Esophagus squamous epithelium (tissue), 5 donors: ENCODE measurements around the gene ZNF648. TPM values are rescaled to one million over a fixed set of nuclear protein-coding genes. Genes with fewer than 3 reads are reported as not detected.

ENCODE experiments used
- DNase-seq: peaks from one replicate; lab custom pipeline; 2025; lab: John Stamatoyannopoulos, UW
- H3K27ac ChIP-seq, 4 donors: fragments of 200-600 bp; sonication (generic); one replicate each; pipeline ENCODE4 v1.5.1; 2016 to 2019; ENCODE audit warnings: mild to moderate bottlenecking in 1 of 4
- H3K27me3 ChIP-seq, 4 donors: fragments of 200-600 bp; sonication (generic); 1 replicate in 3 of 4; 2 replicates in 1 of 4; pipeline versions ENCODE4 v1.5.1 to v1.6.0; 2017 to 2021; ENCODE audit warnings: antibody characterized with exemption in 1 of 4
- H3K36me3 ChIP-seq, 3 donors: fragments of 200-600 bp; sonication (generic); one replicate each; pipeline ENCODE4 v1.5.1; 2016 to 2019
- H3K4me1 ChIP-seq, 3 donors: fragments of 200-600 bp; sonication (generic); one replicate each; pipeline ENCODE4 v1.5.1; 2017 to 2019
- H3K4me3 ChIP-seq, 4 donors: fragments of 200-600 bp; sonication (generic); 1 replicate in 3 of 4; 2 replicates in 1 of 4; pipeline ENCODE4 v1.5.1; 2016 to 2019; ENCODE audit warnings: mild to moderate bottlenecking in 2 of 4, moderate library complexity in 1 of 4
- H3K9me3 ChIP-seq, 3 donors: fragments of 200-600 bp; sonication (generic); one replicate each; pipeline ENCODE4 v1.5.1; 2016 to 2019
- POLR2A ChIP-seq, 4 donors: fragments of 450-650 bp; IDR thresholded peaks; one replicate each; pipeline ENCODE4 v1.6.1; 2017; ENCODE audit warnings: antibody characterized with exemption in 4 of 4, mild to moderate bottlenecking in 4 of 4, moderate library complexity in 3 of 4
- WGBS, 2 donors: methylation state at CpG; one replicate each; pipeline ENCODE4 v1.1.5; 2018; 5-methylcytosine and 5-hydroxymethylcytosine counted together
- intact Hi-C: fragments of 100-400 bp; cut with DNase I; formaldehyde crosslinking; loops from one replicate; pipeline ENCODE4 v1.15.0; 2022
- total RNA-seq, 4 donors: library from RNA; depleted of rRNA; stranded (reverse); fragments of >200 nt; gene quantifications; one replicate each; pipeline ENCODE4 v1.1.0, GENCODE V29; 2016
- TF ChIP-seq, protein P1 (sequence below), 6 experiments: fragments of 450-650 bp in 4 of 6; fragments of 200-600 bp in 2 of 6; sonication (generic) in 2 of 6; IDR thresholded peaks; one replicate each; pipeline ENCODE4 v1.5.1; 2016 to 2019; ENCODE audit warnings: antibody characterized with exemption in 6 of 6, mild to moderate bottlenecking in 4 of 6, moderate library complexity in 4 of 6
- donor health status: DM: yes; HTN: yes; CAD: no.

The ZNF648 gene
- total RNA-seq, 4 donors from 2014 or later: under 0.01 TPM; not detected in 3

DNA sequence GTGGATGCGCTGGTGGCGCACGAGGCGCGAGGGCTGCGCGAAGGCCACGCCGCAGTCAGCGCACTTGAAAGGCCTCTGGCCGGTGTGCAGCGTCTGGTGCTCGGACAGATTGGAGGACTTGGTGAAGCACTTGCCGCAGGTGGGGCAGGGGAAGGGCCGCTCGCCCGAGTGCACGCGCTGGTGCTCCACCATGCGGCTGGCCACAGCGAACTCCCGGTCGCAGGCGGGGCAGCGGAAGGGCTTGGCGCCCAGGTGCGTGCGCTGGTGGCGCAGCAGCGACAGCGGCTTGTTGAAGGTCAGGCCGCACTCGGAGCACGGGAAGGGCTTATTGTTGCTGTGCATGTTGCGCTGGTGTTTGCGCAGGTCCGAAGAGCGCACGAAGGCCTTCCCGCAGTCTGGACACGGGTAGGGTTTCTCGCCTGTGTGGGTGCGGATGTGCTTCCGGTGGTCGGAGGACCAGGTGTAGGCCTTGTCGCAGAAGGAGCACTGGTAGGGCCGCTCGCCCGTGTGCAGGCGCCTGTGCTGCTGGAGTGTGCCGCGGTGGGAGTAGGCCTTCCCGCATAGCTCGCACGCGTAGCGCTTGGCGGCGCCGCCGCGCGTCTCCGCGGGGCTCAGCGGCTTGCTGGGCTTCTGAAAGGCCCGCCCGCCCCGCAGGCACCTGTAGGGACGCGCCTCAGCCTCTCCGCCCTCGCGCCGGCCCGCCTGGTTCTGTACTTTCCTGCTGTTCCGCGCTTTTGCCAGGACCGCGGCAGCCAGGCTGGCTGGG lies 4.7 kb downstream of the ZNF648 start:
- no peak overlapping the region for H3K27ac ChIP-seq
- peaks cover 0 to 8% (median 0%) of the 10 kb centered on the region in 3 donors for H3K4me1 ChIP-seq
- no peak for DNase-seq
- peaks cover 0 to 49% (median 0%) of the 10 kb centered on the region in 4 donors for H3K27me3 ChIP-seq
- no peaks in the 10 kb centered on the region for H3K9me3 ChIP-seq
- no peaks in the 10 kb centered on the region for H3K36me3 ChIP-seq
- TF ChIP-seq POLR2A (IDR thresholded peaks at IDR 0.05): no peak
- TF ChIP-seq, protein P1, sequence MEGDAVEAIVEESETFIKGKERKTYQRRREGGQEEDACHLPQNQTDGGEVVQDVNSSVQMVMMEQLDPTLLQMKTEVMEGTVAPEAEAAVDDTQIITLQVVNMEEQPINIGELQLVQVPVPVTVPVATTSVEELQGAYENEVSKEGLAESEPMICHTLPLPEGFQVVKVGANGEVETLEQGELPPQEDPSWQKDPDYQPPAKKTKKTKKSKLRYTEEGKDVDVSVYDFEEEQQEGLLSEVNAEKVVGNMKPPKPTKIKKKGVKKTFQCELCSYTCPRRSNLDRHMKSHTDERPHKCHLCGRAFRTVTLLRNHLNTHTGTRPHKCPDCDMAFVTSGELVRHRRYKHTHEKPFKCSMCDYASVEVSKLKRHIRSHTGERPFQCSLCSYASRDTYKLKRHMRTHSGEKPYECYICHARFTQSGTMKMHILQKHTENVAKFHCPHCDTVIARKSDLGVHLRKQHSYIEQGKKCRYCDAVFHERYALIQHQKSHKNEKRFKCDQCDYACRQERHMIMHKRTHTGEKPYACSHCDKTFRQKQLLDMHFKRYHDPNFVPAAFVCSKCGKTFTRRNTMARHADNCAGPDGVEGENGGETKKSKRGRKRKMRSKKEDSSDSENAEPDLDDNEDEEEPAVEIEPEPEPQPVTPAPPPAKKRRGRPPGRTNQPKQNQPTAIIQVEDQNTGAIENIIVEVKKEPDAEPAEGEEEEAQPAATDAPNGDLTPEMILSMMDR (IDR thresholded peaks at IDR 0.05): no peak
- 27 to 46% methylated on average over 17 to 34 of the region's 80 CpGs for WGBS, 2 donors
- intact Hi-C loops: loop anchor here (10.0 kb wide), 1 partner anchor 572 kb away; the partner anchor contains the start of gene CACNA1E
- H3K4me3 ChIP-seq: no peak overlapping the region

DNA sequence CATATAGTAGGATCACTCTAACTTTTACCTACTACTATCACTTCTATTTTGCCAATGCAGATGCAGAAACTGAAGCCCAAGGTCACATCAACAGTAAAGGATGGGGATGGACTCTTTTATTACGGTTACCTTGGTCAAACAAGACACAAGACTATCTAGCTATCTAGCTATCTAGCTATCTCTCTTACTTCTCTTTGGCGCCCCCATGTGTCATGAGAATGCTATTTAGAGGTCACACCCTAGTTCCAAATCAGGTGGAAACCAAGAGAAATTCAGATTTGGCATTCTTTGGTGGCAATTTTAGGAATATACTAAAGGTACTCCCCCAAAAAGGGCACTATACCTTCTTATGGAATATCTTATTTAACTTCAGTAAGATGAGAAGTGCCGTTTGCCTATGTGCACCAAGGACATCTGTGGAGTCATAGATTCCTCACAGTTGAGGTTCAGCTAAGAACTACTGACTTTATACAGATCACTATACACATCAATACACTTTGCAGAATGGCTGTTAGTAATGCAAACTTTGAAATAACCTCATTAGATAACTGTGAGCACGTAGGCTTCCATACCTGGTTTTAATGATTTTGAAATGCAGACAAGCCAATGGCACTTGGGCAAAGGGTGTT lies 6.7 kb downstream of the ZNF648 start:
- Histone ChIP-seq H3K27ac (no peak overlapping the region), H3K27me3 (peaks cover 0 to 34% (median 0%) of the 10 kb centered on the region in 4 donors), H3K36me3 (no peaks in the 10 kb centered on the region), H3K4me3 (no peak overlapping the region), H3K4me1 (peaks cover 0 to 8% (median 0%) of the 10 kb centered on the region in 3 donors), H3K9me3 (no peaks in the 10 kb centered on the region)
- intact Hi-C loops: loop anchor here (10.0 kb wide), 1 partner anchor 570 kb away; the partner anchor contains the start of gene CACNA1E
- DNase-seq: no peak
- TF ChIP-seq, protein P1 (IDR thresholded peaks at IDR 0.05): peak in 4 of 6 experiments; percentile 32 to 55 (median 48)
- no peak for TF ChIP-seq POLR2A (IDR thresholded peaks at IDR 0.05)
- WGBS, 2 donors: 24 to 38% methylated on average over 4 of the region's 4 CpGs

DNA sequence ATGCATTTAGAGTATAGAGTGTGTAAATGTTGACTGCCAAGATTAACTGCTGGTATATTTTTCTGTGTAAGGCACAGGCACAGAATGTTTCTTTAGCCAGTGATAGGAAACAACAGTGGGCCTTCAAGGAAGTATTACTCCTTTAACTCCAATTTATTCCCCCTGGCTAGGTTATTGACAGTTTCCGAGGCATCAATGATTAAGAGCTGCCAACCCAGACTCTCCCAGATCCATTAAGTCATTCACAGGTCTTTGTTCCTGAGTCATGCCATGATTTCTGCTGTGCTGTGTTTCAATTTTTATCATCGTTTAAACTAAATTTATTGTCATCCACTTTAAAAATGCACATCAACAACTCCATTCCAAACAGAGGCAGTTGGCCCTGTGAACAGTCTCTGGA lies 9.2 kb downstream of the ZNF648 start:
- H3K4me3 ChIP-seq: no peak overlapping the region
- H3K4me1 ChIP-seq: peaks cover 0 to 8% (median 0%) of the 10 kb centered on the region in 3 donors
- no peak overlapping the region for H3K27ac ChIP-seq
- intact Hi-C loops: loop anchor here (10.0 kb wide), 1 partner anchor 568 kb away; the partner anchor contains the start of gene CACNA1E
- no peaks in the 10 kb centered on the region for H3K9me3 ChIP-seq
- 75 to 78% methylated on average over 2 of the region's 2 CpGs for WGBS, 2 donors
- H3K36me3 ChIP-seq: no peaks in the 10 kb centered on the region
- TF ChIP-seq, protein P1 (IDR thresholded peaks at IDR 0.05): no peak
- TF ChIP-seq POLR2A (IDR thresholded peaks at IDR 0.05): no peak
- no peak for DNase-seq
- H3K27me3 ChIP-seq: peaks cover 0 to 18% (median 0%) of the 10 kb centered on the region in 4 donors

DNA sequence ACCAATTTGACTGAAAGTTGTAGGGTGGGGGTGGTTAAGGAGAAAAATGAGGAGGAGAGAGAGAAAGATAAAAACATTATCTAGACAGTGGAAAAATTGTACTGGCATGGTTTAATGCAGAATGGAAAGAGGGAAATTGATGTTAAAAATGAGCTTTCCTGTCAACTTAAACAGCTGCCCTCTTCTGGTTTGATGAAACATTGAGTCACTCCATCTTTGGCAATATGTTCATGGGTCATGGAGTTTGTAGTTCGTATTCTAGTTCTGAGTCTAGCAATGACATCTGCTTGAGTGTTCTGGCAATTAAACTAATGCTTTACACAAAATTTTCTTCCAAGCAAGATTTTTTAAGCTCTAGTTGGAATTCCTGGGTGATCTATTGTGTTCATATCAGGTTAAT lies 9.6 kb downstream of the ZNF648 start:
- TF ChIP-seq, protein P1 (IDR thresholded peaks at IDR 0.05): no peak
- TF ChIP-seq POLR2A (IDR thresholded peaks at IDR 0.05): no peak
- Histone ChIP-seq H3K27me3 (peaks cover 0 to 14% (median 0%) of the 10 kb centered on the region in 4 donors), H3K27ac (no peak overlapping the region), H3K36me3 (no peaks in the 10 kb centered on the region), H3K9me3 (no peaks in the 10 kb centered on the region), H3K4me3 (no peak overlapping the region), H3K4me1 (peaks cover 0 to 4% (median 0%) of the 10 kb centered on the region in 3 donors)
- intact Hi-C loops: loop anchor here (10.0 kb wide), 1 partner anchor 567 kb away; the partner anchor contains the start of gene CACNA1E
- 48 to 76% methylated on average over 1 of the region's 1 CpG for WGBS, 2 donors
- no peak for DNase-seq
